HL-60 (cell line): Measurements from ENCODE around the gene ZNF443.
A peak's percentile ranks its signal among the peaks of the same experiment; 100 is the strongest.
"Not testable (repeated sequence)": the region's sequence is repeated elsewhere in the genome, so short reads cannot be mapped to it uniquely, and the experiment has no call there.

Source experiments
- DNase-seq, 2 experiments: peaks; one replicate each; pipeline ENCODE4 v3.0.0-alpha.2; 2010 to 2020; ENCODE audit warnings: low read depth in 1 of 2, low spot score in 1 of 2
- H3K27ac ChIP-seq: fragments of 250-450 bp; sonication (Bioruptor Pico); replicated peaks from 2 replicates; pipeline ENCODE4 v1.5.1; 2020; ENCODE audit warnings: mild to moderate bottlenecking, moderate library complexity
- H3K27me3 ChIP-seq: fragments of 250-450 bp; sonication (Bioruptor Pico); 2 replicates; pipeline ENCODE4 v1.5.1; 2021; ENCODE audit warnings: mild to moderate bottlenecking, moderate library complexity; ENCODE audit not compliant: insufficient read depth, poor library complexity, severe bottlenecking
- H3K4me3 ChIP-seq: replicated peaks from 2 replicates; pipeline ENCODE4 v1.5.1; 2011; ENCODE audit warnings: mild to moderate bottlenecking, control low read depth, low read length; ENCODE audit not compliant: insufficient read depth
- CTCF ChIP-seq: IDR thresholded peaks from one replicate; pipeline ENCODE4 v1.5.1; 2011; ENCODE audit warnings: low read length, control low read depth, inconsistent platforms; ENCODE audit not compliant: insufficient read depth
- GABPA ChIP-seq: IDR thresholded peaks from 2 replicates; pipeline ENCODE4 v1.6.1; 2012; ENCODE audit warnings: low read depth
- POLR2AphosphoS5 ChIP-seq: IDR thresholded peaks from 2 replicates; pipeline ENCODE4 v1.6.1; 2012; ENCODE audit warnings: low read depth
- REST ChIP-seq: IDR thresholded peaks from 2 replicates; pipeline ENCODE4 v1.6.1; 2012; ENCODE audit warnings: low read depth; ENCODE audit not compliant: insufficient replicate concordance
- SPI1 ChIP-seq: IDR thresholded peaks from 2 replicates; pipeline ENCODE4 v1.6.1; 2012; ENCODE audit warnings: low read depth, mild to moderate bottlenecking, borderline replicate concordance

Gene ZNF443

GRCh38 chr19:12425888-12426274 lies 14.9 kb downstream of the ZNF443 start:
- TF ChIP-seq REST (no peak), SPI1 (no peak), POLR2AphosphoS5 (no peak), CTCF (no peak), GABPA (no peak)

GRCh38 chr19:12425236-12425887 lies 15.5 kb downstream of the ZNF443 start:
- no peak for TF ChIP-seq SPI1
- TF ChIP-seq REST = no peak
- TF ChIP-seq GABPA = no peak
- no peak for TF ChIP-seq CTCF
- TF ChIP-seq POLR2AphosphoS5 = no peak
- peak in 1 of 2 experiments; percentile 7 for DNase-seq
- H3K27ac ChIP-seq = peak overlapping the region; percentile 52
- no peak overlapping the region for H3K4me3 ChIP-seq
- H3K27me3 ChIP-seq = no peaks in the 10 kb centered on the region

More at GRCh38 chr19:12425888-12426274, 14.9 kb downstream of the ZNF443 start:
- Histone ChIP-seq H3K4me3 (no peak overlapping the region), H3K27ac (peak overlapping the region; percentile 52; the same call in 1 of the 2 replicates), H3K27me3 (no peaks in the 10 kb centered on the region)
- no peak for DNase-seq

- not testable (repeated sequence) for H3K4me3 ChIP-seq, DNase-seq, H3K27ac ChIP-seq, H3K27me3 ChIP-seq
Measured at GRCh38 chr19:12417273-12417672, 23.5 kb downstream of the ZNF443 start.

- DNase-seq = peak in 1 of 2 experiments; percentile 10
- Histone ChIP-seq H3K27me3 (no peaks in the 10 kb centered on the region), H3K27ac (no peak overlapping the region), H3K4me3 (no peak overlapping the region)
- TF ChIP-seq SPI1 (no peak), CTCF (no peak), GABPA (no peak), REST (no peak), POLR2AphosphoS5 (no peak)
Measured at GRCh38 chr19:12411893-12412292, 28.9 kb downstream of the ZNF443 start.
